AG04450 (cell line): ENCODE data around the gene STK10. TPM values are rescaled to one million over a fixed set of nuclear protein-coding genes. Genes with fewer than 3 reads are reported as not detected.

ENCODE experiments used
- CTCF ChIA-PET: fragments of 300-600, 350-600 bp; formaldehyde crosslinking; extraction: SDS; loops from one replicate; lab custom pipeline; 2022; ENCODE audit warnings: antibody characterized with exemption, inconsistent platforms; lab: Charles Lee
- POLR2A ChIA-PET: fragments of 350-600 bp; formaldehyde crosslinking; extraction: SDS; loops from one replicate; lab custom pipeline; 2021; ENCODE audit warnings: antibody characterized with exemption, inconsistent platforms; lab: Yijun Ruan, JAX
- DNase-seq: peaks from one replicate; pipeline ENCODE4 v3.0.0-alpha.2; 2011; ENCODE audit warnings: low read depth, low spot score
- H3K27ac ChIP-seq: one replicate; pipeline ENCODE4 v1.5.1; 2012; ENCODE audit warnings: low read depth, low read length, control low read depth
- H3K27me3 ChIP-seq: one replicate; pipeline ENCODE4 v1.6.0; 2012; ENCODE audit warnings: low read length; ENCODE audit not compliant: control insufficient read depth, insufficient read depth
- H3K4me3 ChIP-seq: 2 replicates; pipeline ENCODE4 v1.5.1; 2011; ENCODE audit warnings: mild to moderate bottlenecking, low read depth, low read length, control low read depth
- H3K9me3 ChIP-seq: 2 replicates; pipeline ENCODE4 v1.5.1; 2012; ENCODE audit warnings: low read length; ENCODE audit not compliant: control insufficient read depth, insufficient read depth
- CTCF ChIP-seq: IDR thresholded peaks from 2 replicates; pipeline ENCODE4 v1.5.1; 2011; ENCODE audit warnings: low read depth, low read length, control low read depth, inconsistent platforms
- polyA plus RNA-seq: library from polyadenylated mRNA; depleted of rRNA; stranded (reverse); fragments of >200 nt; gene quantifications from 2 replicates; pipeline ENCODE4 v1.2.3, GENCODE V29; 2011

Gene STK10
- polyA plus RNA-seq, 1 experiment, result 7.8 TPM

GRCh38 chr5:172145870-172146747, 41.9 kb downstream of the STK10 start:
- ChIA-PET POLR2A (no interaction called here), CTCF (no interaction called here)
- H3K4me3 ChIP-seq, result no peak overlapping the region
- no peak overlapping the region for H3K27ac ChIP-seq
- no peak for DNase-seq
- no peaks in the 10 kb centered on the region for H3K27me3 ChIP-seq
- H3K9me3 ChIP-seq, result no peaks in the 10 kb centered on the region
- no peak for TF ChIP-seq CTCF

- no peak overlapping the region for H3K27ac ChIP-seq
- H3K27me3 ChIP-seq, result no peaks in the 10 kb centered on the region
- no peaks in the 10 kb centered on the region for H3K9me3 ChIP-seq
- POLR2A ChIA-PET, result no interaction called here
- CTCF ChIA-PET, result no interaction called here
- DNase-seq, result no peak
- TF ChIP-seq CTCF, result no peak
- no peak overlapping the region for H3K4me3 ChIP-seq
These were observed 42.8 kb downstream of the STK10 start for GRCh38 chr5:172144931-172145869.

GRCh38 chr5:172144291-172144815, 43.7 kb downstream of the STK10 start:
- no peaks in the 10 kb centered on the region for H3K27me3 ChIP-seq
- ChIA-PET CTCF (no interaction called here), POLR2A (interaction anchor here (0.6 kb wide), 1 partner anchor 172 kb away, joined by 6 read pairs; no protein-coding TSS in a partner anchor)
- no peak for DNase-seq
- H3K4me3 ChIP-seq, result no peak overlapping the region
- H3K27ac ChIP-seq, result no peak overlapping the region
- TF ChIP-seq CTCF, result no peak
- no peaks in the 10 kb centered on the region for H3K9me3 ChIP-seq

- Histone ChIP-seq H3K9me3 (no peaks in the 10 kb centered on the region), H3K27me3 (no peaks in the 10 kb centered on the region), H3K27ac (no peak overlapping the region), H3K4me3 (no peak overlapping the region)
- DNase-seq, result no peak
- CTCF ChIA-PET, result no interaction called here
- no peak for TF ChIP-seq CTCF
- POLR2A ChIA-PET, result interaction anchor here (0.6 kb wide), 1 partner anchor 171 kb away, joined by 6 read pairs; no protein-coding TSS in a partner anchor
These were observed 44.1 kb downstream of the STK10 start for GRCh38 chr5:172143875-172144274.
